ENCODE results near the gene GABRB2.

DNA sequence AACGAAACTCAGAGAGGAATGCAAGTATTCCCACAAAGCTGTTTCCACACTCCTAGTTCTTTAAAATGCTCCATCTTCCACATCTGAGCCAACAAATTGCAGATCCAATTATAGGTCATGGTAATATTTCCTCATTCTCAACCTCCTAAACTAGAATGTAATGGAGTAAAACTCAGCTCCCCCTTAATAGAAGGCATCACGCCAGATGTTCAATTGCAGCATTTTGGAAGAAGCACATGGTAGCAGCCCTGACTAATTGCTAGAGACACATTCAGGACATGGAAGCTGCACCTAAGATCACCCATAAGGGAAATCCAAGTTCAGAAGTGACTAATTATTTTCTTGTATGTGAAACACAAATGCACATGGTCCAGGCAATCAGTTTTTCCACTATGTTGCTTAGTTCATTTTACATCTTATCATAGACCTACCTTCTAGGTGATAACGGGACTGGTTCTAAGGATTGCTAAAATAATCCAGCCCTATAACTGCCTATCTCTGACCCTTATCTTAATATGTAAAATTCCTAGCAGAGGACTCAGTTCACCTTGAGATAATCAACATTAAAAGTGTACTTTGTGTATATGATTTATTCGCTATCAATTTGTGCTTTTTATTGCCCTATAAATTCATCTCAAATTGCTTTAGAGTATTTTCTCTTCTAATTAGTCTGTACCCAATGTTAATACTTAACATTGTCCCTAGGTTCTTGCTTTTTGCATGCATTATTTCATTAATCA, 75.1 kb downstream of the GABRB2 start:
- TF ChIP-seq, protein P1, sequence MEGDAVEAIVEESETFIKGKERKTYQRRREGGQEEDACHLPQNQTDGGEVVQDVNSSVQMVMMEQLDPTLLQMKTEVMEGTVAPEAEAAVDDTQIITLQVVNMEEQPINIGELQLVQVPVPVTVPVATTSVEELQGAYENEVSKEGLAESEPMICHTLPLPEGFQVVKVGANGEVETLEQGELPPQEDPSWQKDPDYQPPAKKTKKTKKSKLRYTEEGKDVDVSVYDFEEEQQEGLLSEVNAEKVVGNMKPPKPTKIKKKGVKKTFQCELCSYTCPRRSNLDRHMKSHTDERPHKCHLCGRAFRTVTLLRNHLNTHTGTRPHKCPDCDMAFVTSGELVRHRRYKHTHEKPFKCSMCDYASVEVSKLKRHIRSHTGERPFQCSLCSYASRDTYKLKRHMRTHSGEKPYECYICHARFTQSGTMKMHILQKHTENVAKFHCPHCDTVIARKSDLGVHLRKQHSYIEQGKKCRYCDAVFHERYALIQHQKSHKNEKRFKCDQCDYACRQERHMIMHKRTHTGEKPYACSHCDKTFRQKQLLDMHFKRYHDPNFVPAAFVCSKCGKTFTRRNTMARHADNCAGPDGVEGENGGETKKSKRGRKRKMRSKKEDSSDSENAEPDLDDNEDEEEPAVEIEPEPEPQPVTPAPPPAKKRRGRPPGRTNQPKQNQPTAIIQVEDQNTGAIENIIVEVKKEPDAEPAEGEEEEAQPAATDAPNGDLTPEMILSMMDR (IDR thresholded peaks at IDR 0.05) = no peak
- TF ChIP-seq POLR2A (IDR thresholded peaks at IDR 0.05) = no peak

All from heart left ventricle (tissue), 13 donors.